Mammary epithelial cell (primary cell): Measurements from ENCODE around the gene WFIKKN1.

Experiments
- CTCF ChIP-seq, 2 donors: IDR thresholded peaks in 1 of 2; conservative IDR thresholded peaks in 1 of 2; 2 replicates each; pipeline ENCODE4 v1.5.1; 2011 to 2012; ENCODE audit warnings: inconsistent platforms in 2 of 2, low read length in 2 of 2, mild to moderate bottlenecking in 2 of 2, control low read depth in 1 of 2, low read depth in 1 of 2; ENCODE audit not compliant: insufficient read depth in 1 of 2; ENCODE audit errors: extremely low read depth in 1 of 2
- EZH2 ChIP-seq: IDR thresholded peaks from 2 replicates; pipeline ENCODE4 v1.6.1; 2012; ENCODE audit warnings: low read length, inconsistent platforms, borderline replicate concordance

GRCh38 chr16:595942-596735 is 34.6 kb upstream of the WFIKKN1 start:
- TF ChIP-seq CTCF (conservative IDR thresholded peaks at IDR 0.05 in 1 of 2, IDR thresholded peaks at IDR 0.05 in 1 of 2; ENCODE audit: extremely low read depth in 1 of 2, insufficient read depth in 1 of 2, low read depth in 1 of 2, low read length in 2 of 2), result no peak
- no peak for TF ChIP-seq EZH2
